Heart left ventricle (tissue), 16 donors: Measurements from ENCODE around the gene LGSN. TPM values are rescaled to one million over a fixed set of nuclear protein-coding genes. Genes with fewer than 3 reads are reported as not detected.
"Not testable (repeated sequence)": the region's sequence is repeated elsewhere in the genome, so short reads cannot be mapped to it uniquely, and the experiment has no call there.

Experiments
- ATAC-seq, 4 donors: fragments of 200-7000 bp; cut with Tn5 transposase; one replicate each; pipeline ENCODE4 v1.9.1; 2020 to 2022; ENCODE audit warnings: moderate library complexity in 4 of 4, mild to moderate bottlenecking in 3 of 4, moderate number of reproducible peaks in 1 of 4
- DNase-seq, 5 donors: peaks; one replicate each; pipeline ENCODE4 v3.0.0-alpha.2; 2020
- H3K27ac ChIP-seq, 12 donors: fragments of 200-600 bp; sonication (generic) in 4 of 12; one replicate each; pipeline versions ENCODE4 v1.5.0 to v1.8.0; 2016 to 2022; ENCODE audit warnings: mild to moderate bottlenecking in 2 of 12
- H3K27me3 ChIP-seq, 9 donors: fragments of 200-600 bp; sonication (generic) in 2 of 9; one replicate each; pipeline versions ENCODE4 v1.5.1 to v1.8.0; 2016 to 2022; ENCODE audit warnings: mild to moderate bottlenecking in 3 of 9
- H3K36me3 ChIP-seq, 9 donors: fragments of 200-600 bp; sonication (generic) in 2 of 9; one replicate each; pipeline versions ENCODE4 v1.5.0 to v1.8.0; 2018 to 2022; ENCODE audit warnings: mild to moderate bottlenecking in 2 of 9
- H3K4me1 ChIP-seq, 12 donors: fragments of 200-600 bp; sonication (generic) in 4 of 12; one replicate each; pipeline versions ENCODE4 v1.5.0 to v1.8.0; 2016 to 2022; ENCODE audit warnings: mild to moderate bottlenecking in 3 of 12
- H3K4me3 ChIP-seq, 12 donors: fragments of 200-600 bp; sonication (generic) in 4 of 12; one replicate each; pipeline versions ENCODE4 v1.5.0 to v1.8.0; 2017 to 2022; ENCODE audit warnings: mild to moderate bottlenecking in 9 of 12, moderate library complexity in 4 of 12
- H3K9me3 ChIP-seq, 12 donors: fragments of 200-600 bp; sonication (generic) in 4 of 12; one replicate each; pipeline versions ENCODE4 v1.5.0 to v1.8.0; 2016 to 2022; ENCODE audit warnings: mild to moderate bottlenecking in 1 of 12
- POLR2A ChIP-seq, 2 donors: fragments of 450-650 bp; IDR thresholded peaks; one replicate each; pipeline ENCODE4 v1.6.1; 2017; ENCODE audit warnings: antibody characterized with exemption in 2 of 2, mild to moderate bottlenecking in 2 of 2, moderate library complexity in 2 of 2
- WGBS, 4 donors: extraction: QIAGEN DNeasy Blood & Tissue Kit in 2 of 4; methylation state at CpG; one replicate each; pipeline versions ENCODE4 v1.1.5 to v1.1.7; 2013 to 2018; 5-methylcytosine and 5-hydroxymethylcytosine counted together
- intact Hi-C, 10 donors: fragments of 100-400 bp; cut with DNase I; formaldehyde crosslinking; loops; one replicate each; pipeline versions ENCODE4 v1.11.1 to v1.14.2; 2022
- polyA plus RNA-seq, 2 donors: library from polyadenylated mRNA; stranded (reverse); fragments of 200-250 nt; gene quantifications; one replicate each; pipeline ENCODE4 v1.2.3, GENCODE V29; 2013
- total RNA-seq, 9 donors: library from RNA; depleted of rRNA in 2 of 9; stranded (reverse); fragments of >200 nt in 2 of 9; fragmentation: NEBNext Ultra II Directional in 3 of 9; extraction: Animal tissue kit (Norgen Biotek cat#: 25700) in 3 of 9; gene quantifications; one replicate each; pipeline versions ENCODE4 v1.1.0 to v1.2.4, GENCODE V29; 2016 to 2023
- TF ChIP-seq, protein P1 (sequence below), 12 donors: fragments of 200-600 bp; sonication (generic) in 4 of 12; IDR thresholded peaks; one replicate each; pipeline versions ENCODE4 v1.5.0 to v1.8.0; 2018 to 2022; ENCODE audit warnings: antibody characterized with exemption in 12 of 12, mild to moderate bottlenecking in 5 of 12
- donor health status: ischemic (EF 13 %, LVEDD 7.1; RV severe dilation, severe dysfunction).
- donor health status: healthy with polysubstance abuse.
- donor health status: DM: no; HTN: yes; CAD: no.
- donor health status: DM: no; HTN: no; CAD: no.
- donor health status: ischemic (EF 25% LVEDD 6.9; RV normal size, moderate dysfunction).
- donor health status: ischemic (EF 25% LVEDD 5.7; RV mildly dilated, moderate dysfunction).
- donor health status: healthy.
- donor health status: DM: yes; HTN: yes; CAD: no.
- donor health status: ischemic (EF 35%, LVEDD 5.7; RV mildly dilated, moderate dysfunction).
- donor health status: nonischemic (EF 11% LVEDD 7.7; RV severe dilation, severe dysfunction).
- donor health status: DM: yes; HTN: yes; CAD: no.
- donor health status: PGD.
- donor health status: ischemic (EF 29% LVEDD 5.4; RV normal size, mild dysfunction).
- donor health status: nonischemic (EF 23%, LVEDD 6.1; RV moderate dilation, normal function).

Gene LGSN
- total and polyA plus RNA-seq, 11 donors = not detected

DNA sequence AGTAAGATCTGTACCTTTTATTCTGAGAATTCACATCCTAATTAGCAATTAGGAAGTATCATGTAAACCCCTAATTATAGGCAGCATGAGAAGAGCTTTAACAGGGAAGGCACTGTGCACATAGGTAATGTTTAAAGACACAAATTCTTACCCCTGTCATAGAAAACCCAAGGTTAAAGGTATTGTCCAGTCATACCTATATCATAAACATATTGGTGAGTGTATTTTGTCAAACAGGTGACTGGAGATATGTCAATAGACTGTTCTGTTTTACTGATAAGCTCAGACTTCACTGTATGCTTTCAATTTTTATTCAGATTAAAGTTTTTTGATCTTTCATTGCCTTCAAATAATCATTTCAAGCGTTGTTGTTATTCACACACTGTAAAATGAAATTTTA is 43.8 kb downstream of the LGSN start:
- intact Hi-C loops = no loop called here
- WGBS, 4 donors = 52 to 71% (median 60%) methylated on average over 1 of the region's 1 CpG
- DNase-seq (no peak), ATAC-seq (no peak)
- H3K9me3 ChIP-seq = no peaks in the 10 kb centered on the region
- TF ChIP-seq, protein P1, sequence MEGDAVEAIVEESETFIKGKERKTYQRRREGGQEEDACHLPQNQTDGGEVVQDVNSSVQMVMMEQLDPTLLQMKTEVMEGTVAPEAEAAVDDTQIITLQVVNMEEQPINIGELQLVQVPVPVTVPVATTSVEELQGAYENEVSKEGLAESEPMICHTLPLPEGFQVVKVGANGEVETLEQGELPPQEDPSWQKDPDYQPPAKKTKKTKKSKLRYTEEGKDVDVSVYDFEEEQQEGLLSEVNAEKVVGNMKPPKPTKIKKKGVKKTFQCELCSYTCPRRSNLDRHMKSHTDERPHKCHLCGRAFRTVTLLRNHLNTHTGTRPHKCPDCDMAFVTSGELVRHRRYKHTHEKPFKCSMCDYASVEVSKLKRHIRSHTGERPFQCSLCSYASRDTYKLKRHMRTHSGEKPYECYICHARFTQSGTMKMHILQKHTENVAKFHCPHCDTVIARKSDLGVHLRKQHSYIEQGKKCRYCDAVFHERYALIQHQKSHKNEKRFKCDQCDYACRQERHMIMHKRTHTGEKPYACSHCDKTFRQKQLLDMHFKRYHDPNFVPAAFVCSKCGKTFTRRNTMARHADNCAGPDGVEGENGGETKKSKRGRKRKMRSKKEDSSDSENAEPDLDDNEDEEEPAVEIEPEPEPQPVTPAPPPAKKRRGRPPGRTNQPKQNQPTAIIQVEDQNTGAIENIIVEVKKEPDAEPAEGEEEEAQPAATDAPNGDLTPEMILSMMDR (IDR thresholded peaks at IDR 0.05) = no peak
- no peak for TF ChIP-seq POLR2A (IDR thresholded peaks at IDR 0.05)
- no peak overlapping the region for H3K27ac ChIP-seq
- peaks cover 0 to 3% (median 0%) of the 10 kb centered on the region in 9 donors for H3K27me3 ChIP-seq
- H3K36me3 ChIP-seq = no peaks in the 10 kb centered on the region
- no peaks in the 10 kb centered on the region for H3K4me1 ChIP-seq
- H3K4me3 ChIP-seq = no peak overlapping the region

GRCh38 chr6:63274795-63275430 is 44.9 kb downstream of the LGSN start:
- DNase-seq, H3K4me3 ChIP-seq, H3K4me1 ChIP-seq, H3K27me3 ChIP-seq, H3K27ac ChIP-seq, intact Hi-C loops, ATAC-seq, H3K36me3 ChIP-seq, H3K9me3 ChIP-seq: not testable (repeated sequence)
- 90 to 94% (median 92%) methylated on average over 23 to 35 of the region's 35 CpGs for WGBS, 4 donors

DNA sequence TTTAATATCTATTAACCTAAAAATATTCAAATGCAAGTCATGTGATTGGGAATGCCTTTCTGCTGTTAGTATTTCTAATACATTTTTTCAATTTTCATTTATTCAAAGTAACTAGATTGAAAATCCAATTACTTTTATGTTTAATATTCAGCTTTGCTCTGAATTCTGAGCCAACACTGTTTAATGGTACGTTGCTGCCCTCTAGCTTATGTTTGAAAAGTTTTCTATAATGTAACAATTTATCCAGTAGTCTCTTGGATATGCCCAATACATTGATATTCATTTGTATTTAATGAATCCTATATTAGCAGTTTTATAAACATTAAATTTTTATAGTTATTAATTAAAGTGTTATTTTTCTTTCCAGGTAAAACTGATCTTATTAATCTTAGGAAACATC is 47.4 kb downstream of the LGSN start:
- TF ChIP-seq POLR2A (IDR thresholded peaks at IDR 0.05) = no peak
- TF ChIP-seq, protein P1 (IDR thresholded peaks at IDR 0.05) = peak in 5 of 12 donors; percentile 15 to 43 (median 34)
- H3K27me3 ChIP-seq = no peaks in the 10 kb centered on the region

GRCh38 chr6:63269470-63269869 is 50.3 kb downstream of the LGSN start:
- WGBS, 4 donors = 46 to 71% (median 60%) methylated on average over 4 of the region's 4 CpGs
- DNase-seq = no peak
- Histone ChIP-seq H3K27me3 (no peaks in the 10 kb centered on the region), H3K36me3 (no peaks in the 10 kb centered on the region), H3K4me1 (no peaks in the 10 kb centered on the region), H3K9me3 (no peaks in the 10 kb centered on the region), H3K4me3 (no peak overlapping the region), H3K27ac (no peak overlapping the region)
- TF ChIP-seq, protein P1 (IDR thresholded peaks at IDR 0.05) = no peak
- no peak for TF ChIP-seq POLR2A (IDR thresholded peaks at IDR 0.05)
- intact Hi-C loops = no loop called here
- ATAC-seq = no peak

More for the DNA sequence above, 47.4 kb downstream of the LGSN start:
- 0 to 7% (median 4%) methylated on average over 1 of the region's 1 CpG for WGBS, 4 donors
- no peak overlapping the region for H3K27ac ChIP-seq
- no peaks in the 10 kb centered on the region for H3K9me3 ChIP-seq
- no peak for DNase-seq
- intact Hi-C loops = no loop called here
- H3K4me1 ChIP-seq = no peaks in the 10 kb centered on the region
- no peaks in the 10 kb centered on the region for H3K36me3 ChIP-seq
- no peak for ATAC-seq
- H3K4me3 ChIP-seq = no peak overlapping the region

DNA sequence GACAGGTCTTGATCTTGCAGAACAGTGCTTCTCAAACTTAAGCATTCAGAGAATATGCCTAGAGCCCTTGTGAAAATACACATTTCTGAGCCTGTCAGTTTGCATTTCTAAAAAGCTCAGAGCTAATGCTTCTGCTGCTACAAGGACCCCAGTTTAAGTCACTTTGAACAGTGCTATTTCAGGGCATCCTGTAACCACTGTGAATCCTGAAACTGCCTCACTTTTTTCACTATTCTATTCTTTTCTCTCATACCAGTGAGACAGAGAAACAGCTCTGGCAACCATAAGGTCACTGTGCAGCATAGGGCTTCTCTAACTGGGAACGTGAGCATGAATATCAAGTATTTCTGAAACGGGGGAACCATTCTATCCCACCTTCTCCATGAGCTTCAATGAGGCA is 51.2 kb downstream of the LGSN start:
- Histone ChIP-seq H3K9me3 (no peaks in the 10 kb centered on the region), H3K27ac (no peak overlapping the region), H3K4me1 (no peaks in the 10 kb centered on the region), H3K27me3 (no peaks in the 10 kb centered on the region), H3K4me3 (no peak overlapping the region), H3K36me3 (no peaks in the 10 kb centered on the region)
- DNase-seq (no peak), ATAC-seq (no peak)
- no peak for TF ChIP-seq POLR2A (IDR thresholded peaks at IDR 0.05)
- TF ChIP-seq, protein P1 (IDR thresholded peaks at IDR 0.05) = no peak
- intact Hi-C loops = no loop called here
- WGBS, 4 donors = 53 to 69% (median 62%) methylated on average over 2 of the region's 2 CpGs
